HG03060 (cell line): Measurements from ENCODE around the gene KNG1.
"Not testable (repeated sequence)": the region's sequence is repeated elsewhere in the genome, so short reads cannot be mapped to it uniquely, and the experiment has no call there.

ENCODE experiments used
- ATAC-seq: cut with Tn5 transposase; IDR thresholded peaks from one replicate; pipeline ENCODE4 v1.9.1; 2021; ENCODE audit warnings: low read depth, moderate number of reproducible peaks; ENCODE audit not compliant: unreplicated experiment

The KNG1 gene

DNA sequence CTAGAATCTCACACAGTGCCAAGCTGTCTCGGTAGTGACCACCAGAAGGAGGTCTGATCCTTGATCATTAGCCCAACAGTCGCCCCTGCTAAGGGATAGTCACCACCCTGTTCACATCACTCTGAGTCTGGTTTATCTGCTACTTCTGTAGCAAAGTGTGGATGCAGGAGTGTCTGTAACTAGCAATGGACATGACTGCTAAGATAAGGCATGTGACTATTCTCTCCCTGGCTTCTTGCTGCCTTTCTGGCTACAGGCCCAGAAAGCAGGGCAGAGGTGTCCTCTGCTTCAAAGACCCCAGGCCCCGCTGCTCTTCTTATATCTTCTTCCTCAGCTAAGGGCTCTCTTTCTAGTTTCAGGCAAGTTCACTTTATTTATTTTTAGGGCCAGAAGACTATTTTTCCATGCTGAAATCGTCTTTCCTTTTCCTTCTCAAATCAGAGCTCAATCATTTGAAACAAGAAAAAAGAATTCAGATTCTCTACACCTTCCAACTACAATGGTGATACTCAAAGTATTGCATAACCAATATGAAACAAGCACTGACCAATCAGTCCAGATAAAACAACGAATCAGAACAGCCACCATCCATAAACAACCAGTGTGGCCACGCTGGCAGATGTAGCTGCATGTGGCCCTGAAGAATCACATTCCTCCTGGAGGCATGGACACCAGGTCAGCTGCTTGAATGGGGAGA, 8.0 kb upstream of the KNG1 start:
- no peak for ATAC-seq

GRCh38 chr3:186710694-186711093, 6.5 kb upstream of the KNG1 start:
- not testable (repeated sequence) for ATAC-seq

DNA sequence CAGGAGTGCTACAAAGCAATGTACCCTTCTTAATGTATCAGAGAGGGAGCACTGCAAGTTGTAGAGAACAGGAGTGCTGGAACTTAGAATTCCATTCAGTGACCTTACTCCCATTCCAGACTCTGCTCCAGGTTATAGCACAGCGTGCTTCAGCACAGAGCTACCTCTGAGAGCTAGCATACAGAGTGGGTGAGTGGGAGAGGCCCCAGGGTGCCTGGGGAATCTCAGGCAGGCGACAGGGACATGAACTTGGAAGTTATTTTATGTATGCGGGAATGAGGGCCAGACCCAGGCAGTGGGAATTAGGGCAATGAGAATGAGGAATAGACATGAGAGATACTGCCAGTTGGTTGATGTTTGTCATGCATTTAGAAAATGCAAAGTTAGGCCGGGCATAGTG, 3.7 kb upstream of the KNG1 start:
- no peak for ATAC-seq

- no peak for ATAC-seq
These were observed 3.0 kb downstream of the KNG1 start for GRCh38 chr3:186719945-186720739.

DNA sequence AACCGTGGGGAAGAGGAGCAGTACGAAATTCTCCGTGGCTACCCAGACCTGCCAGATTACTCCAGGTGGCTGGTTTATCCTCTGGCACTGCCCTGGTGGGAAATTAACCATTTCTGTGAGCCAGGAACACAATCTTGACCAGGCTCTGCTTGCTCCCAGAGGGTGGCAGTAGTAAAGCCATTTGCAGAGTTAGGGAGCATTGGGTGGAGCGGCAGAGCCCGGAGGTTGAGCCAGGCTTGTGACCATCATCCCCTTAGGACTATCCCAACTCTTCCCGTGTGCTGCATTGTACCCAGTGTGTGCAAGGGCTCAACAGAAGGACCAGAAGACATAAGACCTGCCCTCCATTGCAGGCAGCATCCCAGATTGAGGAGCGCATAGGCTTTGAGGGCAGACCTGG, 5.3 kb downstream of the KNG1 start:
- ATAC-seq, result no peak

DNA sequence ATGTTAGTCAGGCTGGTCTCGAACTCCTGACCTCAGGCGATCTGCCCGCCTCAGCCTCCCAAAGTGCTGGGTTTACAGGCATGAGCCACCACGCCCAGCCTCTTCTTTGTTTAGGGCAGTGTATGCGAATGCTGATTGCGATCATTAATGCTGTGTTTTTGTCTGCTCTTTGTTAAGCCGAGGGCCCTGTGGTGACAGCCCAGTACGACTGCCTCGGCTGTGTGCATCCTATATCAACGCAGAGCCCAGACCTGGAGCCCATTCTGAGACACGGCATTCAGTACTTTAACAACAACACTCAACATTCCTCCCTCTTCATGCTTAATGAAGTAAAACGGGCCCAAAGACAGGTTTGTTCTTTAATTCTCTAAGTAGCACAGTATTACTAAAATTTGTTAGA, 7.8 kb downstream of the KNG1 start:
- no peak for ATAC-seq

DNA sequence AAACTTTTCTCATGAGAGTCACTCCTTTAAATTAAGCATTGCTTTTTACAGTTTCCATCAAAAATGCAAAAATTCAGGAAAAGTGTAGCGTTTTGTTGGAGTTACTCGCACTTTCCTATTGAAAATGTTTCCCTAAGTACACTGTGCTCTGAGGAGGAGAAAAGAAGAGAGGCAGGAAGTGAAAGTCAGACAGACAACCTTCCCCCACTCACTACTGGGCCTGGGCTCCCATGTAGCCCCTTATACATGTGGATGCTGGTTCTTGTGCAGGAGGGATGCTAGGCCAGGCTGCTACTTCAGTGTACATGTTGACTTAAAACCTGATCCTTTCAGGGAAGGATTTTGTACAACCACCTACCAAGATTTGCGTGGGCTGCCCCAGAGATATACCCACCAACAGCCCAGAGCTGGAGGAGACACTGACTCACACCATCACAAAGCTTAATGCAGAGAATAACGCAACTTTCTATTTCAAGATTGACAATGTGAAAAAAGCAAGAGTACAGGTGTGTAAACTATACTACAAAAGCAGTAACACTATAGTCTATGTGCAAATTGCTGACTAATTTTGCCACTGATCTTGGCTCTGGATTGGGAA, 15.1 kb downstream of the KNG1 start:
- no peak for ATAC-seq

DNA sequence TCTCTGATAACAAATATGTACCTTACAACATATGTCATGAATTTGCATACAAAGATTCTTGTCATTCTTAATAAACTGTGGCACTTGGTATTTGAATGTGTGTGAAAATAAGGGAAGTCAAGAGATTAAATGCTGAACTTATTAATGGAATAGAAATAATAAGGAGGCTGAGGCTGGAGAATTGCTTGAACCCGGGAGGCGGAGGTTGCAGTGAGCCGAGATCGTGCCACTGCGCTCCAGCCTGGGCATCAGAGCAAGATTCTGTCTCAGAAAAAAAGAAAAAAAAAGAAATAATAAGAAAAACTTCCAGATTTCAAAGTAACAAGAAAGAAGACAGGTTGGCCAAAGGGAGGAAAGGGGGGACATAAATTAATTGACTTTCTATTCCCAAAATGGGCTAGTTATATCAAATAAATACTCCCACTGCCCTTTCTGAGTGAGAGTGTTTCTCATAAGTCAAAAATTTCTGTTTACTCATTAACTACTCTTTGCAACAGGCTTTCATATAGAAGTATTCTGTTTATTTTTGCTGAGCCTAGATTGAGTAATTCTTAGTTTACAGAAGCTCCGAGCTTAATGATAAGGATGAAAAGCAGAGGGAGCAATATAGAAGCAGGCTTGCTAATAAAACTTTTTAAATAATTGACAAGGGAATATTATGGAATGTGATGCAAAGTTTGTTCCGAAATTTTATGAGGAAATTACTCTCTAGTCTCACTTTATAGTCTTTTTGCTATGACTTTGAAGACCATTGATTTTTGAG, 25.6 kb downstream of the KNG1 start:
- no peak for ATAC-seq

DNA sequence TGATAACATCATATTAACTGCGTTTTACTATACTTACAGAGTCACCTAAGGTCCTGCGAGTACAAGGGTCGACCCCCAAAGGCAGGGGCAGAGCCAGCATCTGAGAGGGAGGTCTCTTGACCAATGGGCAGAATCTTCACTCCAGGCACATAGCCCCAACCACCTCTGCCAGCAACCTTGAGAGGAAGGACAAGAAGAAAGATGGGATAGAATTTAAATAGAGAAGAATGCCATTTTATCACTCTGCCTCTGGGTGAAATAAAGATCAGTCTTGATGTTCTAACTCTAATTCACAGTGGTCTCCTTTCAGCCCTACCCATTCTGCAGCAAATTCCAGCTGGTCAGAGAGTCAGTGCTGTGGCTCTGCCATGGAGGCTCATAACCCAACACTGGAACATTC, 26.5 kb downstream of the KNG1 start:
- ATAC-seq, result no peak

DNA sequence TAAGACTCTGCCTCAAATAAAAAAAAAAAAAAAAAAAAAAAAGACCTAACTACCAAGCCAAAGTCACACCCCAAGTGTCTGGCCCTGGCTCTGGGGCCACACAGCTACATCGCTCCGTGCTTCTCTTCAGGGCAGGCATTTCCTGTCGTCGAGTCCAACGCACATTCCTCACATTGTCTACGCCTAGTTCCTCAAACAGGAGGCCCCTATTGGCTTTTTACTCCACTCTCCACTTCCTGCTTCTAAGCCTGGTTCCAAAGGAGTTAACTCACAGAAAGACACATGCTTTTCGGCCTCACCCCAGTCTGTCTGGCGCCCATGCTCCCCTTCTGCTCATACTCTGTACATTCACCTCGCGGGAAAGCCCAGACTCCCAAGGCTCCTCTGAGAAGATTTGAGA, 28.8 kb downstream of the KNG1 start:
- no peak for ATAC-seq

- ATAC-seq, result no peak
These were observed 33.2 kb downstream of the KNG1 start for GRCh38 chr3:186750316-186750715.

DNA sequence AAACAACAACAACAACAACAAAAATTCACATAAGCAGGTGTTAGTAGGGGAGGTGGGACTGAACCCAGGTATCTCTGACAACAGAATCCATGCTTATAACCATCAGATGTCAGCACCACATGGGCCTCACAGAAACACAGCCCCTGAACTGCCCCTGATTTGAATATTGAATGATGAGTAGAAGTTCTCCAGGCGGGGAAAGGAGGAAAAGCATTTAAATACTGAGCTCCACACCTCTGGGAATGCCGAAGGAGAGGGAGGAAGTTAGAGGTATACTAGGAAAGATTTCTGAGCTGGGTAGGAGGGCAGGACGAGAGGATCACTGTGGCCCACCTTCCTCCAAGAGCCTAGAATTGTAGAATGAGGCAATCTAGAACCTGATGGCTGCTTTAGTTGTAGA, 34.3 kb downstream of the KNG1 start:
- no peak for ATAC-seq

- ATAC-seq, result no peak
These were observed 36.8 kb downstream of the KNG1 start for GRCh38 chr3:186754006-186754405.

- no peak for ATAC-seq
These were observed 37.7 kb downstream of the KNG1 start for GRCh38 chr3:186754871-186755270.

DNA sequence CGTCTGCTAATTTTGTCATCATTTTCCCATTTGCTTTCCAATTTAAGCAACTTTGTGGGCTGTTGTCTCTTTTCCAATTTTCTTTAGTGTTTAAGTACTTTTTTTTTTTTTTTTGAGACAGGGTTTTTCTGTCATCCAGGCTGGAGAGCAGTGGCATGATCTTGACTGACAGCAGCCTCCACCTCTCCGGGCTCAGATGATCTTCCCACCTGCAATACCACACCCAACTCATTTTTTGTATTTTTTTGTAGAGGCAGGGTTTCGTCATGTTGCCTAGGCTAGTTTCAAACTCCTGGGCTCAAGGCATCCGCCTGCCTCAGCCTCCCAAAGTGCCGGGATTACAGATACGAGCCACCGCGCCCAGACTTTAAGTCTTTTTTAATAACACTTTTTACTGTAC, 40.1 kb downstream of the KNG1 start:
- ATAC-seq, result no peak

DNA sequence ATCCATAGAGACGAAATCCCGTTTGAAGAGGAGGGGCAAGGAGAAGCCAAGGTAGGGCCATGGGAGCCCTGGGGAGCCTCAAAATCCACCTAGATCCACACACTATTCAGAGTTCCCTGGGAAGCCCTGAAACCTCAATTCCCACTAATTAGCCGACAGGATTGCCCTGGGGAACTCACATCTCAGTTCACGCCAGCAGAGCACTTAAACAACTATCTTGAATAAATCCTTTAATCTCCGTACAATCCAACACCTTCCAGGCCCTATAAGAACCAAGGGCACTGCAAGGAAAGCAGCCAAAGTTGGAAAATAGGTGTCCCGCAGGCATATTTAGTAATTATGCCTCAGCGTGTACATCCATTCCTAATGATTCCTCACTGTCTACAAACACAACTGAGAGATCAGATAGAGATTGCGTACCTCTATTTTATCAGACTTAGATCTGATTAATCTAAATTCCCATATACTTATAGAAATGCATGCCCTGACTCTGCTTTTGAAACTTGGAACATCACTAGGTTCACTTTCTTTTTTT, 40.6 kb downstream of the KNG1 start:
- no peak for ATAC-seq

DNA sequence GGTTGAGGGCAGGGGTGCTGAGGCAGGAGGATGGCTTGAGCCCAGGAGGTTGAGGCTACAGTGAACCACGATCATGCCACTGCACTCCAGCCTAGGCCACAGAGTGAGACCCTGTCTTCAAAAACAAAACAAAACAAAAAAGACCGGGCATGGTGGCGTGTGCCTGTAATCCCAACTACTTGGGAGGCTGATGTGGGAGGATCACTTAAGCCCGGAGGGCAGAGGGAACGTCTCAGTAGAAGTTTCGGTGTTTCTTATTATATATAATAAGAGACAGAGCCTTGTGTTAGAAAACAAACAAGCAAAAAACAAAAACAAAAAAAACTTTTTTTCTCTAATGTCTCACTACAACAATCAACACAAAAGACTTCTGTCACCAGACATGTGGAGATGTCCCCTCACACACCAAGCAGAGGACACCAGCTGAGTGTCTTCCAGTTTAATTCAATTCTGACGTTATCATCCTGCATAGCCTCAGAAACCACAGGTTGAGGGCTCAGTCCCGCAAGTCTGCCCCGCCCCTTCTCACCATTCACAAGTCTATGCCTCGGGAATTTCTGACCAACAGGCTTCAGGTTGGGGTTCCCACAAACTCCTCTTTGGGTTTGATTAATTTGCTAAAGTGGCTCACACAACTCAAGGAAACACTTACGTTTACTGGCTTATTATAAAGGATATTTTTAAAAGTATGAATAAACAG, 42.2 kb downstream of the KNG1 start:
- no peak for ATAC-seq

DNA sequence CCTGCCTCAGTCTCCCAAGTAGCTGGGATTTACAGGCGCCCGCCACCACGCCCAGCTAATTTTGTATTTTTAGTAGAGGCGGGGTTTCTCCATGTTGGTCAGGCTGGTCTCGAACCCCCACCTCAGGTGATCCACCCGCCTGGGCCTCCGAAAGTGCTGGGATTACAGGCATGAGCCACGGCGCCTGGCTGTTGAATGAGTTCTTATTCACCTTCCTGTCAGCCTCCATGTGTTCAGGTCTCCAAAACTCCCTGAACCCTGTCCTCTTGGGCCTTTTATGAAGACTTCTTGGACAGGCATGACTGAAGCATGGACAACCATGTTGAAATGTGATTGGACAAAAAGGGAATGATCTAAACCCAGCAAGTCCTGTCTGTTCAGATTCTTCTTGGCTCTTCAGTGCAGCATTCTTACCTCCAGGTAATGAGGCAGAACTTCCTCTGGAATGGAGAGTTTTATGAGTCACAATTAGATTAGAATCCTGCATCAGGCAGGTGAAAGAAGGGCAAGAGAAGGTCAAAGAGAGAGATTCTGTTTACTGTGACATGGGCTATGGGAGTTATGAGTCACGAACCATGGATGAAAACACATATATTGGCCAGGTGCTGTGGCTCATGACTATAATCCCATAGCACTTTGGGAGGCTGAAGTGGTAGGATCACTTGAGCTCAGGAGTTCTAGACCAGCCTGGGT, 43.1 kb downstream of the KNG1 start:
- ATAC-seq, result no peak

GRCh38 chr3:186760897-186761447, 43.8 kb downstream of the KNG1 start:
- no peak for ATAC-seq
